B cell (primary cell): ENCODE measurements around the gene TMEM120B. TPM values are rescaled to one million over a fixed set of nuclear protein-coding genes. Genes with fewer than 3 reads are reported as not detected.

Experiments used
- ATAC-seq: fragments of 200-7000 bp; cut with Tn5 transposase; one replicate; pipeline ENCODE4 v1.10.0; 2021; ENCODE audit warnings: low read depth, mild to moderate bottlenecking, moderate number of reproducible peaks, moderate library complexity
- CTCF ChIA-PET: fragments of 350-600 bp; sonication (Branson Sonifier 250); formaldehyde crosslinking; loops from one replicate; lab custom pipeline; 2021; ENCODE audit warnings: antibody characterized with exemption, inconsistent platforms; lab: Charles Lee
- POLR2A ChIA-PET: fragments of 350-600 bp; sonication (Branson Sonifier 250); formaldehyde crosslinking; loops from one replicate; lab custom pipeline; 2021; ENCODE audit warnings: antibody characterized with exemption; lab: Charles Lee
- DNase-seq: peaks from one replicate; pipeline ENCODE4 v3.0.0; 2013
- H2AFZ ChIP-seq: 2 replicates; pipeline ENCODE4 v1.6.1; 2012; ENCODE audit warnings: mild to moderate bottlenecking, low read depth, low read length; ENCODE audit not compliant: insufficient read depth, poor library complexity, severe bottlenecking
- H3K27ac ChIP-seq, 2 donors: 1 replicate in 1 of 2; 2 replicates in 1 of 2; pipeline ENCODE4 v1.5.1; 2012 to 2013; ENCODE audit warnings: low read length in 2 of 2, mild to moderate bottlenecking in 2 of 2, moderate library complexity in 1 of 2
- H3K27me3 ChIP-seq, 4 experiments: fragments of 200-600 bp in 1 of 4; sonication (generic) in 1 of 4; replicated peaks in 1 of 4; 1 replicate in 2 of 4; 2 replicates in 2 of 4; pipeline versions ENCODE4 v1.6.1 to v1.7.0; 2013 to 2016; ENCODE audit warnings: low read length in 3 of 4, mild to moderate bottlenecking in 2 of 4, mixed read lengths in 1 of 4, moderate library complexity in 1 of 4; ENCODE audit not compliant: insufficient read depth in 4 of 4, control insufficient read depth in 3 of 4; ENCODE audit errors: control extremely low read depth in 1 of 4
- H3K36me3 ChIP-seq, 2 experiments: replicated peaks in 1 of 2; 1 replicate in 1 of 2; 2 replicates in 1 of 2; pipeline versions ENCODE4 v1.6.1 to v1.7.1; 2013; ENCODE audit warnings: low read length in 1 of 2; ENCODE audit not compliant: insufficient read depth in 2 of 2, control insufficient read depth in 1 of 2; ENCODE audit errors: control extremely low read depth in 1 of 2, extremely low read depth in 1 of 2
- H3K4me1 ChIP-seq, 2 donors: fragments of 200-600 bp in 1 of 2; sonication (generic) in 1 of 2; 1 replicate in 1 of 2; 2 replicates in 1 of 2; pipeline versions ENCODE4 v1.5.1 to v1.6.1; 2013 to 2017; ENCODE audit warnings: low read length in 2 of 2; ENCODE audit not compliant: control insufficient read depth in 2 of 2, insufficient read depth in 2 of 2
- H3K4me2 ChIP-seq: replicated peaks from 2 replicates; pipeline ENCODE3; 2012; ENCODE audit warnings: mild to moderate bottlenecking, low read depth, low read length; ENCODE audit not compliant: poor library complexity, severe bottlenecking
- H3K4me3 ChIP-seq, 5 experiments: fragments of 200-600 bp in 1 of 5; sonication (generic) in 1 of 5; 1 replicate in 3 of 5; 2 replicates in 2 of 5; pipeline versions ENCODE4 v1.5.1 to v1.7.0; 2011 to 2016; ENCODE audit warnings: low read length in 4 of 5, mild to moderate bottlenecking in 4 of 5, low read depth in 2 of 5, control low read depth in 1 of 5, moderate library complexity in 1 of 5; ENCODE audit not compliant: insufficient read depth in 1 of 5; ENCODE audit errors: control extremely low read depth in 1 of 5, extremely low read depth in 1 of 5
- H3K79me2 ChIP-seq: fragments of 200-600 bp; sonication (generic); one replicate; pipeline ENCODE4 v1.6.0; 2016; ENCODE audit warnings: low read length; ENCODE audit not compliant: control insufficient read depth, insufficient read depth
- H3K9ac ChIP-seq: fragments of 200-600 bp; sonication (generic); 2 replicates; pipeline ENCODE4 v1.6.1; 2017; ENCODE audit warnings: mild to moderate bottlenecking, low read length, moderate library complexity
- H3K9me3 ChIP-seq, 3 donors: one replicate each; pipeline versions ENCODE4 v1.6.1 to v1.7.1; 2013; ENCODE audit warnings: low read length in 2 of 3; ENCODE audit not compliant: control insufficient read depth in 2 of 3, insufficient read depth in 1 of 3; ENCODE audit errors: control extremely low read depth in 1 of 3
- H4K20me1 ChIP-seq: 2 replicates; pipeline ENCODE4 v1.6.0; 2012; ENCODE audit warnings: mild to moderate bottlenecking, low read length; ENCODE audit not compliant: insufficient read depth, control insufficient read depth, poor library complexity, severe bottlenecking
- H3K27ac Mint-ChIP-seq: one replicate; pipeline ENCODE4 v1.8.0; 2021; ENCODE audit warnings: mixed read lengths
- H3K27me3 Mint-ChIP-seq: one replicate; pipeline ENCODE4 v1.8.0; 2021; ENCODE audit warnings: mixed read lengths
- H3K4me1 Mint-ChIP-seq: one replicate; pipeline ENCODE4 v1.8.0; 2021; ENCODE audit warnings: mixed read lengths
- H3K4me3 Mint-ChIP-seq: one replicate; pipeline ENCODE4 v1.8.0; 2021; ENCODE audit warnings: mixed read lengths
- H3K9me3 Mint-ChIP-seq: one replicate; pipeline ENCODE4 v1.8.0; 2022; ENCODE audit warnings: mixed read lengths; ENCODE audit not compliant: insufficient read depth
- CTCF ChIP-seq: fragments of 200-600 bp; IDR thresholded peaks from one replicate; pipeline ENCODE4 v1.8.0; 2022; ENCODE audit warnings: antibody characterized with exemption, mild to moderate bottlenecking
- EZH2 ChIP-seq: IDR thresholded peaks from 2 replicates; pipeline ENCODE4 v1.6.1; 2012; ENCODE audit warnings: borderline replicate concordance, low read depth, mild to moderate bottlenecking, moderate library complexity, low read length; ENCODE audit not compliant: insufficient read depth, poor library complexity, severe bottlenecking
- WGBS: methylation state at CpG from one replicate; pipeline ENCODE4 v1.1.5; 2013; ENCODE audit warnings: missing lambda C conversion rate; ENCODE audit not compliant: insufficient coverage; 5-methylcytosine and 5-hydroxymethylcytosine counted together
- intact Hi-C: fragments of 100-400 bp; cut with micrococcal nuclease; formaldehyde crosslinking; loops from one replicate; pipeline ENCODE4 v1.10.0; 2022
- polyA plus RNA-seq: library from polyadenylated mRNA; depleted of rRNA; stranded (reverse); fragments of >200 nt; gene quantifications from 2 replicates; pipeline ENCODE4 v1.2.3, GENCODE V29; 2012
- total RNA-seq, 2 donors: library from RNA; stranded (reverse); fragments of 120-200 nt in 1 of 2; gene quantifications; 1 replicate in 1 of 2; 2 replicates in 1 of 2; pipeline versions ENCODE4 v1.2.3 to v1.2.4, GENCODE V29; 2013 to 2022

Gene TMEM120B
- total and polyA plus RNA-seq, 2 donors (not counting 1 experiment from before 2014, with no cell fraction given): 9.2 to 9.7 TPM

DNA sequence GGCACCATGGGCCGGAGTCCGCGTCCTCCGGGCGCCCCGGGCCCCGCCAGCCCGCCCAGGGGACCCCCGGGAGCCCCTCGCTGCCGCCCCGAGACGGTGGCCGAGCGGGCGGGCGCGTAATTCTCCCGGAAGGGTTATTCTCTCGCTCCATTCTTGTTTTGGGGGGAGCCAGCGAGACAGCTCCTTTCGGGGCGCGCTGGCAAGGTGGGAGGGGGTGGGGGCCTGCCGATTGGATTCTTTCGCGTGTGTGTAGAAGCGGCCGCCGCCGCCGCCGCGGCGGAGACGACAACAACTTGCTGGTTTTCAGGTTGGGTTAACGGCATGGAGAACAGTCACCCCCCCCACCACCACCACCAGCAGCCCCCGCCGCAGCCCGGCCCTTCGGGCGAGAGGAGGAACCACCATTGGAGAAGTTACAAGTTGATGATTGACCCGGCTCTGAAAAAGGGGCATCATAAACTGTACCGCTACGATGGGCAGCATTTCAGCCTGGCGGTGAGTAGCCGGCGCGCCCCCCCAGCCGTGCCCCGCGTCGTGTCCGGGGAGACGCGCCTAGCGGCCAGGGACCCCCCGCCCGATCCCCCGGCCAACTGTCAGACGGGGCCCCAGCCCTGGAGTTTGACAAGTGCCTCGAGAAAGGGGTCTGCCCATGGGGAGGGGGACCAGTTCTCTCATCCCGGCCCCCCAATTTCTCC, 92.0 kb downstream of the TMEM120B start:
- no peaks in the 10 kb centered on the region for H3K9me3 ChIP-seq
- H3K4me2 ChIP-seq: peak overlapping the region; percentile 94
- H4K20me1 ChIP-seq: peaks cover 27% of the 10 kb centered on the region
- no peak for TF ChIP-seq CTCF
- TF ChIP-seq EZH2: no peak
- ATAC-seq: peak; percentile 2
- no peaks in the 10 kb centered on the region for H3K9me3 Mint-ChIP-seq
- peaks cover 44% of the 10 kb centered on the region for H3K4me1 Mint-ChIP-seq
- POLR2A ChIA-PET: interaction anchor here (0.6 to 13.7 kb wide), 6 partner anchors 11 to 461 kb away, joined by 4 to 267 read pairs (median 5); partner anchors contain the start of gene RHOF
- H3K36me3 ChIP-seq: peaks cover 0 to 34% of the 10 kb centered on the region in 2 experiments
- WGBS: 0% methylated on average over 39 of the region's 63 CpGs
- H3K27ac Mint-ChIP-seq: peak overlapping the region; percentile 99
- peak overlapping the region; percentile 28 to 75 (median 65) for H3K4me3 ChIP-seq
- peak overlapping the region; percentile 85 for H3K9ac ChIP-seq
- peak overlapping the region; percentile 97 for H3K4me3 Mint-ChIP-seq
- peak overlapping the region; percentile 69 for H2AFZ ChIP-seq
- peaks cover 66% of the 10 kb centered on the region for H3K79me2 ChIP-seq
- peak overlapping the region; percentile 53 to 86 for H3K27ac ChIP-seq
- intact Hi-C loops: loop anchor here (5.0 to 10.0 kb wide), 2 partner anchors 278 to 700 kb away; partner anchors contain the start of gene ZCCHC8
- DNase-seq: peak; percentile 85
- H3K4me1 ChIP-seq: peaks cover 28 to 43% of the 10 kb centered on the region in 2 donors
- H3K27me3 ChIP-seq: no peaks in the 10 kb centered on the region
- no peaks in the 10 kb centered on the region for H3K27me3 Mint-ChIP-seq
- CTCF ChIA-PET: interaction anchor here (0.6 to 33.5 kb wide), 4 partner anchors 2 to 1085 kb away, joined by 3 to 1947 read pairs (median 975); partner anchors contain the start of genes RHOF and SETD1B
